Esophagus muscularis mucosa (tissue), 4 donors: ENCODE results near the gene DNAH3. TPM values are rescaled to one million over a fixed set of nuclear protein-coding genes. Genes with fewer than 3 reads are reported as not detected.

ENCODE experiments used
- DNase-seq: peaks from one replicate; pipeline ENCODE4 v3.0.0-alpha.2; 2017; ENCODE audit errors: extremely low spot score
- H3K27ac ChIP-seq, 4 donors: fragments of 200-600 bp; sonication (generic); replicated peaks in 1 of 4; 1 replicate in 3 of 4; 2 replicates in 1 of 4; pipeline ENCODE4 v1.5.1; 2016 to 2019; ENCODE audit warnings: mild to moderate bottlenecking in 1 of 4
- H3K27me3 ChIP-seq, 4 donors: fragments of 200-600 bp; sonication (generic); one replicate each; pipeline versions ENCODE4 v1.5.1 to v1.6.0; 2016 to 2019
- H3K36me3 ChIP-seq, 4 donors: fragments of 200-600 bp; sonication (generic); one replicate each; pipeline ENCODE4 v1.5.1; 2016 to 2019
- H3K4me1 ChIP-seq, 4 donors: fragments of 200-600 bp; sonication (generic); one replicate each; pipeline ENCODE4 v1.5.1; 2016 to 2019
- H3K4me3 ChIP-seq, 4 donors: fragments of 200-600 bp; sonication (generic); 1 replicate in 2 of 4; 2 replicates in 2 of 4; pipeline ENCODE4 v1.5.1; 2016 to 2019; ENCODE audit warnings: mild to moderate bottlenecking in 4 of 4, moderate library complexity in 1 of 4
- H3K9me3 ChIP-seq, 4 donors: fragments of 200-600 bp; sonication (generic); 1 replicate in 3 of 4; 2 replicates in 1 of 4; pipeline ENCODE4 v1.5.1; 2016 to 2019
- CTCF ChIP-seq, 3 experiments: fragments of 200-600 bp in 2 of 3; fragments of 450-650 bp in 1 of 3; sonication (generic) in 2 of 3; IDR thresholded peaks; one replicate each; pipeline ENCODE4 v1.5.1; 2017 to 2019; ENCODE audit warnings: antibody characterized with exemption in 3 of 3, mild to moderate bottlenecking in 2 of 3, moderate library complexity in 1 of 3
- EP300 ChIP-seq: sonication (generic); formaldehyde crosslinking; IDR thresholded peaks from one replicate; pipeline ENCODE4 v1.6.1; 2017; ENCODE audit warnings: antibody characterized with exemption
- POLR2A ChIP-seq: fragments of 450-650 bp; IDR thresholded peaks from one replicate; pipeline ENCODE4 v1.6.1; 2017; ENCODE audit warnings: antibody characterized with exemption, moderate library complexity, mild to moderate bottlenecking, low read depth
- POLR2AphosphoS5 ChIP-seq, 2 donors: sonication (generic); formaldehyde crosslinking; IDR thresholded peaks; one replicate each; pipeline ENCODE4 v1.6.1; 2017; ENCODE audit warnings: antibody characterized with exemption in 2 of 2
- WGBS: methylation state at CpG from one replicate; pipeline ENCODE4 v1.1.5; 2018; 5-methylcytosine and 5-hydroxymethylcytosine counted together
- intact Hi-C: fragments of 100-400 bp; cut with DNase I; formaldehyde crosslinking; loops from one replicate; pipeline ENCODE4 v1.15.1; 2023
- total RNA-seq, 4 donors: library from RNA; depleted of rRNA; stranded (reverse); fragments of >200 nt; gene quantifications; one replicate each; pipeline versions ENCODE4 v1.1.0 to v1.2.1, GENCODE V29; 2016

The DNAH3 gene
- total RNA-seq, 4 donors from 2014 or later = under 0.01 to 0.13 TPM; not detected in 2

GRCh38 chr16:20969386-20969785 is 181.3 kb downstream of the DNAH3 start:
- Histone ChIP-seq H3K27me3 (no peaks in the 10 kb centered on the region), H3K9me3 (no peaks in the 10 kb centered on the region), H3K36me3 (no peaks in the 10 kb centered on the region), H3K27ac (no peak overlapping the region), H3K4me3 (no peak overlapping the region), H3K4me1 (no peaks in the 10 kb centered on the region)
- intact Hi-C loops = no loop called here
- no peak for DNase-seq
- TF ChIP-seq EP300 = no peak
- TF ChIP-seq POLR2AphosphoS5 (IDR thresholded peaks at IDR 0.05) = no peak
- no peak for TF ChIP-seq POLR2A
- TF ChIP-seq CTCF (IDR thresholded peaks at IDR 0.05) = no peak
- 85% methylated on average over 5 of the region's 5 CpGs for WGBS

GRCh38 chr16:20968765-20969164 is 181.9 kb downstream of the DNAH3 start:
- DNase-seq = no peak
- no peaks in the 10 kb centered on the region for H3K27me3 ChIP-seq
- H3K36me3 ChIP-seq = no peaks in the 10 kb centered on the region
- H3K9me3 ChIP-seq = no peaks in the 10 kb centered on the region
- H3K4me3 ChIP-seq = no peak overlapping the region
- intact Hi-C loops = no loop called here
- no peak overlapping the region for H3K27ac ChIP-seq
- WGBS = 52% methylated on average over 3 of the region's 3 CpGs
- TF ChIP-seq CTCF (IDR thresholded peaks at IDR 0.05) (no peak), POLR2AphosphoS5 (IDR thresholded peaks at IDR 0.05) (no peak), EP300 (no peak), POLR2A (no peak)
- no peaks in the 10 kb centered on the region for H3K4me1 ChIP-seq

- Histone ChIP-seq H3K36me3 (no peaks in the 10 kb centered on the region), H3K27ac (no peak overlapping the region), H3K27me3 (no peaks in the 10 kb centered on the region), H3K4me3 (no peak overlapping the region), H3K4me1 (no peaks in the 10 kb centered on the region), H3K9me3 (no peaks in the 10 kb centered on the region)
- DNase-seq = no peak
- intact Hi-C loops = no loop called here
- 69% methylated on average over 5 of the region's 5 CpGs for WGBS
- TF ChIP-seq CTCF (IDR thresholded peaks at IDR 0.05) (no peak), EP300 (no peak), POLR2A (no peak), POLR2AphosphoS5 (IDR thresholded peaks at IDR 0.05) (no peak)
These were observed 189.7 kb downstream of the DNAH3 start for GRCh38 chr16:20960899-20961298.

- WGBS = 85% methylated on average over 3 of the region's 3 CpGs
- DNase-seq = no peak
- Histone ChIP-seq H3K27ac (no peak overlapping the region), H3K9me3 (no peaks in the 10 kb centered on the region), H3K4me1 (no peaks in the 10 kb centered on the region), H3K27me3 (no peaks in the 10 kb centered on the region), H3K4me3 (no peak overlapping the region), H3K36me3 (no peaks in the 10 kb centered on the region)
- TF ChIP-seq EP300 = no peak
- TF ChIP-seq POLR2A = no peak
- no peak for TF ChIP-seq CTCF (IDR thresholded peaks at IDR 0.05)
- TF ChIP-seq POLR2AphosphoS5 (IDR thresholded peaks at IDR 0.05) = no peak
- intact Hi-C loops = no loop called here
These were observed 193.5 kb downstream of the DNAH3 start for GRCh38 chr16:20957153-20957552.

- TF ChIP-seq CTCF (IDR thresholded peaks at IDR 0.05) = no peak
- TF ChIP-seq EP300 = no peak
- no peak for TF ChIP-seq POLR2A
- no peak for TF ChIP-seq POLR2AphosphoS5 (IDR thresholded peaks at IDR 0.05)
- no peak for DNase-seq
- no peak overlapping the region for H3K27ac ChIP-seq
- no peaks in the 10 kb centered on the region for H3K4me1 ChIP-seq
- 68% methylated on average over 3 of the region's 3 CpGs for WGBS
- intact Hi-C loops = no loop called here
- H3K4me3 ChIP-seq = no peak overlapping the region
- no peaks in the 10 kb centered on the region for H3K27me3 ChIP-seq
- no peaks in the 10 kb centered on the region for H3K9me3 ChIP-seq
- no peaks in the 10 kb centered on the region for H3K36me3 ChIP-seq
These were observed 194.3 kb downstream of the DNAH3 start for GRCh38 chr16:20956319-20956718.
